CD4-positive, alpha-beta T cell (primary cell): ENCODE results near the gene MICALL1. TPM values are rescaled to one million over a fixed set of nuclear protein-coding genes. Genes with fewer than 3 reads are reported as not detected.
"Not testable (repeated sequence)": the region's sequence is repeated elsewhere in the genome, so short reads cannot be mapped to it uniquely, and the experiment has no call there.

Experiments used
- ATAC-seq: fragments of 200-7000 bp; cut with Tn5 transposase; one replicate; pipeline ENCODE4 v1.10.0; 2022; ENCODE audit warnings: mild to moderate bottlenecking; ENCODE audit not compliant: poor library complexity
- CTCF ChIA-PET: fragments of 350-600 bp; sonication (Branson Sonifier 250); formaldehyde crosslinking; loops from one replicate; lab custom pipeline; 2021; ENCODE audit warnings: antibody characterized with exemption, inconsistent platforms; lab: Charles Lee
- POLR2A ChIA-PET: fragments of 350-600 bp; sonication (Branson Sonifier 250); formaldehyde crosslinking; loops from one replicate; lab custom pipeline; 2021; ENCODE audit warnings: antibody characterized with exemption, inconsistent platforms; lab: Charles Lee
- DNase-seq, 14 experiments: peaks; one replicate each; pipeline ENCODE4 v3.0.0-alpha.2; 2013 to 2020; ENCODE audit warnings: mixed read lengths in 2 of 14
- H3K27ac ChIP-seq, 2 donors: one replicate each; pipeline versions ENCODE4 v1.5.1 to v1.7.0; 2013; ENCODE audit warnings: low read length in 2 of 2, low read depth in 1 of 2, mild to moderate bottlenecking in 1 of 2
- H3K27me3 ChIP-seq, 2 experiments: 1 replicate in 1 of 2; 2 replicates in 1 of 2; pipeline versions ENCODE4 v1.6.1 to v1.7.0; 2013; ENCODE audit warnings: low read length in 2 of 2, control low read depth in 1 of 2, mild to moderate bottlenecking in 1 of 2, moderate library complexity in 1 of 2; ENCODE audit not compliant: insufficient read depth in 2 of 2, control insufficient read depth in 1 of 2
- H3K36me3 ChIP-seq: one replicate; pipeline ENCODE4 v1.6.1; 2013; ENCODE audit warnings: low read length, control low read depth; ENCODE audit not compliant: insufficient read depth
- H3K4me1 ChIP-seq: one replicate; pipeline ENCODE4 v1.6.1; 2013; ENCODE audit warnings: low read length, control low read depth; ENCODE audit not compliant: insufficient read depth
- H3K4me3 ChIP-seq: one replicate; pipeline ENCODE4 v1.5.1; 2013; ENCODE audit warnings: mild to moderate bottlenecking, low read length, moderate library complexity
- H3K9me3 ChIP-seq, 2 experiments: 1 replicate in 1 of 2; 2 replicates in 1 of 2; pipeline versions ENCODE4 v1.6.1 to v1.7.0; 2013; ENCODE audit warnings: low read length in 2 of 2, mild to moderate bottlenecking in 2 of 2, control low read depth in 1 of 2, moderate library complexity in 1 of 2; ENCODE audit not compliant: control insufficient read depth in 1 of 2, insufficient read depth in 1 of 2
- H3K27ac Mint-ChIP-seq: one replicate; pipeline ENCODE4 v1.8.0; 2020; ENCODE audit warnings: mixed read lengths
- H3K27me3 Mint-ChIP-seq: one replicate; pipeline ENCODE4 v1.8.0; 2021; ENCODE audit warnings: mixed read lengths
- H3K36me3 Mint-ChIP-seq: one replicate; pipeline ENCODE4 v1.8.0; 2021; ENCODE audit warnings: low read depth, mixed read lengths
- H3K4me1 Mint-ChIP-seq: one replicate; pipeline ENCODE4 v1.8.0; 2021; ENCODE audit warnings: low read depth, mixed read lengths
- H3K4me3 Mint-ChIP-seq: one replicate; pipeline ENCODE4 v1.8.0; 2020; ENCODE audit warnings: mild to moderate bottlenecking, mixed read lengths
- H3K9me3 Mint-ChIP-seq: one replicate; pipeline ENCODE4 v1.8.0; 2020; ENCODE audit warnings: mixed read lengths
- CTCF ChIP-seq: fragments of 200-600 bp; IDR thresholded peaks from one replicate; pipeline ENCODE4 v1.8.0; 2022; ENCODE audit warnings: antibody characterized with exemption, mild to moderate bottlenecking
- intact Hi-C, 2 experiments: fragments of 100-400 bp; cut with DNase I in 1 of 2; cut with micrococcal nuclease in 1 of 2; formaldehyde crosslinking; loops; one replicate each; pipeline versions ENCODE4 v1.15.1 to v1.9.0; 2023 to 2025; cut with DNase I, micrococcal nuclease
- total RNA-seq, 174 experiments: library from RNA in 2 of 174; stranded (reverse) in 2 of 174; gene quantifications; one replicate each; pipeline ENCODE4 v1.2.3 and lab custom pipeline; 2021 to 2026

The MICALL1 gene
- total RNA-seq, 2 experiments from 2014 or later, result 16.9 to 20.7 TPM

GRCh38 chr22:37942133-37942532 is 36.0 kb downstream of the MICALL1 start:
- Histone ChIP-seq H3K9me3 (no peaks in the 10 kb centered on the region), H3K36me3 (peaks cover 31% of the 10 kb centered on the region), H3K27ac (no peak overlapping the region), H3K27me3 (no peaks in the 10 kb centered on the region), H3K4me1 (no peaks in the 10 kb centered on the region), H3K4me3 (no peak overlapping the region)
- ChIA-PET CTCF (no interaction called here), POLR2A (interaction anchor here (0.6 kb wide), 1 partner anchor 21 kb away, joined by 3 read pairs; no protein-coding TSS in a partner anchor)
- intact Hi-C loops, result no loop called here
- Mint-ChIP-seq H3K4me3 (no peak overlapping the region), H3K27ac (no peak overlapping the region), H3K4me1 (no peaks in the 10 kb centered on the region), H3K27me3 (no peaks in the 10 kb centered on the region), H3K9me3 (no peaks in the 10 kb centered on the region), H3K36me3 (peaks cover 35% of the 10 kb centered on the region)
- TF ChIP-seq CTCF, result no peak
- DNase-seq (no peak), ATAC-seq (no peak)

- no peaks in the 10 kb centered on the region for H3K27me3 Mint-ChIP-seq
Observed at GRCh38 chr22:37943136-37943824, 37.2 kb downstream of the MICALL1 start.

GRCh38 chr22:37943825-37944198 is 37.7 kb downstream of the MICALL1 start:
- ChIA-PET POLR2A (interaction anchor here (1.3 kb wide), 1 partner anchor 10 kb away, joined by 3 read pairs; the partner anchor contains the start of genes C22orf23 and POLR2F), CTCF (no interaction called here)
- Histone ChIP-seq H3K9me3 (no peaks in the 10 kb centered on the region), H3K4me3 (no peak overlapping the region), H3K36me3 (peaks cover 23% of the 10 kb centered on the region), H3K27me3 (no peaks in the 10 kb centered on the region), H3K4me1 (no peaks in the 10 kb centered on the region), H3K27ac (no peak overlapping the region)
- no peak overlapping the region for H3K4me3 Mint-ChIP-seq
- no peak overlapping the region for H3K27ac Mint-ChIP-seq
- H3K36me3 Mint-ChIP-seq, result peaks cover 27% of the 10 kb centered on the region
- intact Hi-C loops, result no loop called here
- DNase-seq, result no peak
- no peaks in the 10 kb centered on the region for H3K9me3 Mint-ChIP-seq
- no peaks in the 10 kb centered on the region for H3K4me1 Mint-ChIP-seq
- no peak for ATAC-seq
- TF ChIP-seq CTCF, result no peak
- H3K27me3 Mint-ChIP-seq, result no peaks in the 10 kb centered on the region

More at GRCh38 chr22:37943136-37943824, 37.2 kb downstream of the MICALL1 start:
- ChIA-PET POLR2A (no interaction called here), CTCF (no interaction called here)
- ATAC-seq, result no peak
- Mint-ChIP-seq H3K9me3 (no peaks in the 10 kb centered on the region), H3K36me3 (peaks cover 27% of the 10 kb centered on the region), H3K4me3 (no peak overlapping the region), H3K4me1 (no peaks in the 10 kb centered on the region), H3K27ac (no peak overlapping the region)
- no peaks in the 10 kb centered on the region for H3K27me3 ChIP-seq
- intact Hi-C loops, result no loop called here
- no peaks in the 10 kb centered on the region for H3K9me3 ChIP-seq
- H3K36me3 ChIP-seq, result peaks cover 23% of the 10 kb centered on the region
- no peak for TF ChIP-seq CTCF
- no peaks in the 10 kb centered on the region for H3K4me1 ChIP-seq
- H3K4me3 ChIP-seq, result no peak overlapping the region
- H3K27ac ChIP-seq, result no peak overlapping the region
- DNase-seq, result no peak

GRCh38 chr22:37944423-37944822 is 38.3 kb downstream of the MICALL1 start:
- intact Hi-C loops, H3K9me3 ChIP-seq, H3K4me3 ChIP-seq, H3K4me3 Mint-ChIP-seq, H3K4me1 Mint-ChIP-seq, ATAC-seq, H3K27me3 Mint-ChIP-seq, H3K27ac Mint-ChIP-seq, H3K4me1 ChIP-seq, H3K9me3 Mint-ChIP-seq, H3K27me3 ChIP-seq, CTCF ChIA-PET, DNase-seq, H3K27ac ChIP-seq: not testable (repeated sequence)
- H3K36me3 ChIP-seq, result peaks cover 18% of the 10 kb centered on the region
- peaks cover 24% of the 10 kb centered on the region for H3K36me3 Mint-ChIP-seq
- POLR2A ChIA-PET, result interaction anchor here (1.3 kb wide), 1 partner anchor 9 kb away, joined by 3 read pairs; the partner anchor contains the start of genes C22orf23 and POLR2F

- H3K36me3 Mint-ChIP-seq, CTCF ChIA-PET, H3K27ac Mint-ChIP-seq, H3K9me3 ChIP-seq, H3K4me3 ChIP-seq, POLR2A ChIA-PET, H3K9me3 Mint-ChIP-seq, H3K4me1 ChIP-seq, intact Hi-C loops, DNase-seq, H3K27me3 ChIP-seq, H3K27me3 Mint-ChIP-seq, H3K36me3 ChIP-seq, H3K27ac ChIP-seq, ATAC-seq, H3K4me3 Mint-ChIP-seq, H3K4me1 Mint-ChIP-seq: not testable (repeated sequence)
Observed at GRCh38 chr22:37947142-37947795, 41.2 kb downstream of the MICALL1 start.
